ENCODE results near the gene CABCOCO1. TPM values are rescaled to one million over a fixed set of nuclear protein-coding genes. Genes with fewer than 3 reads are reported as not detected.

The CABCOCO1 gene
- total and polyA plus RNA-seq, 10 of the 15 experiments (the other 5 are each of a cell fraction or from before 2014, with no cell fraction given), result not detected

DNA sequence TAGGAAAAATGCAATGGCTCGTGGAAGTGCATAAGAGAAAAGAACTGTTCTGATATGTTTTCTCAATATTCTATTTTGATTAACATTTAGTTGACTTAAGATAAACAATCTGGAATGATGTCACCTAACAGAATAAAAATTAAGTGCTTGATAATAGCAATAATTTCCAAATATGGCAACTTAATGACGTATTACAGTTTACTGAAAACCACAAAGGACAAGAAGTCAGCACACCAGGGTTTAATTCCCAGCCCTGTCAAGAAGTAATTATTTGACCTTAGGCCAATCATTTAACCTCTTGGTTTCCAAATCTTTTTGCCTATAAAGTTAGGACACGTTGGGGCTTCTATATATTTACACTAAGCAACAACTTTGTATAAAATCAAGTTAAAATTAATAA is 95.7 kb downstream of the CABCOCO1 start (continued):
- TF ChIP-seq, protein P1, sequence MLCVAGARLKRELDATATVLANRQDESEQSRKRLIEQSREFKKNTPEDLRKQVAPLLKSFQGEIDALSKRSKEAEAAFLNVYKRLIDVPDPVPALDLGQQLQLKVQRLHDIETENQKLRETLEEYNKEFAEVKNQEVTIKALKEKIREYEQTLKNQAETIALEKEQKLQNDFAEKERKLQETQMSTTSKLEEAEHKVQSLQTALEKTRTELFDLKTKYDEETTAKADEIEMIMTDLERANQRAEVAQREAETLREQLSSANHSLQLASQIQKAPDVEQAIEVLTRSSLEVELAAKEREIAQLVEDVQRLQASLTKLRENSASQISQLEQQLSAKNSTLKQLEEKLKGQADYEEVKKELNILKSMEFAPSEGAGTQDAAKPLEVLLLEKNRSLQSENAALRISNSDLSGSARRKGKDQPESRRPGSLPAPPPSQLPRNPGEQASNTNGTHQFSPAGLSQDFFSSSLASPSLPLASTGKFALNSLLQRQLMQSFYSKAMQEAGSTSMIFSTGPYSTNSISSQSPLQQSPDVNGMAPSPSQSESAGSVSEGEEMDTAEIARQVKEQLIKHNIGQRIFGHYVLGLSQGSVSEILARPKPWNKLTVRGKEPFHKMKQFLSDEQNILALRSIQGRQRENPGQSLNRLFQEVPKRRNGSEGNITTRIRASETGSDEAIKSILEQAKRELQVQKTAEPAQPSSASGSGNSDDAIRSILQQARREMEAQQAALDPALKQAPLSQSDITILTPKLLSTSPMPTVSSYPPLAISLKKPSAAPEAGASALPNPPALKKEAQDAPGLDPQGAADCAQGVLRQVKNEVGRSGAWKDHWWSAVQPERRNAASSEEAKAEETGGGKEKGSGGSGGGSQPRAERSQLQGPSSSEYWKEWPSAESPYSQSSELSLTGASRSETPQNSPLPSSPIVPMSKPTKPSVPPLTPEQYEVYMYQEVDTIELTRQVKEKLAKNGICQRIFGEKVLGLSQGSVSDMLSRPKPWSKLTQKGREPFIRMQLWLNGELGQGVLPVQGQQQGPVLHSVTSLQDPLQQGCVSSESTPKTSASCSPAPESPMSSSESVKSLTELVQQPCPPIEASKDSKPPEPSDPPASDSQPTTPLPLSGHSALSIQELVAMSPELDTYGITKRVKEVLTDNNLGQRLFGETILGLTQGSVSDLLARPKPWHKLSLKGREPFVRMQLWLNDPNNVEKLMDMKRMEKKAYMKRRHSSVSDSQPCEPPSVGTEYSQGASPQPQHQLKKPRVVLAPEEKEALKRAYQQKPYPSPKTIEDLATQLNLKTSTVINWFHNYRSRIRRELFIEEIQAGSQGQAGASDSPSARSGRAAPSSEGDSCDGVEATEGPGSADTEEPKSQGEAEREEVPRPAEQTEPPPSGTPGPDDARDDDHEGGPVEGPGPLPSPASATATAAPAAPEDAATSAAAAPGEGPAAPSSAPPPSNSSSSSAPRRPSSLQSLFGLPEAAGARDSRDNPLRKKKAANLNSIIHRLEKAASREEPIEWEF (IDR thresholded peaks at IDR 0.05; ENCODE audit: insufficient replicate concordance, low read depth, low read length), result no peak
- TF ChIP-seq STAT3 (IDR thresholded peaks at IDR 0.05; ENCODE audit: low read depth, low read length) (no peak), HSF1 (IDR thresholded peaks at IDR 0.05; ENCODE audit: low read depth, low read length) (no peak), MTA3 (IDR thresholded peaks at IDR 0.05; ENCODE audit: borderline replicate concordance, low read length) (no peak), SMARCA5 (IDR thresholded peaks at IDR 0.05) (no peak)

- Histone ChIP-seq H3K4me1 (ENCODE audit: control insufficient read depth, insufficient read depth, low read length) (no peaks in the 10 kb centered on the region), H3K27ac (ENCODE audit: control insufficient read depth, insufficient read depth) (no peak overlapping the region), H2AFZ (ENCODE audit: control insufficient read depth, low read depth, low read length) (no peak overlapping the region), H3K4me2 (ENCODE audit: control insufficient read depth, insufficient read depth) (no peak overlapping the region), H3K9me3 (replicated peaks; ENCODE audit: control insufficient read depth, insufficient read depth, low read length) (no peaks in the 10 kb centered on the region), H3K79me2 (ENCODE audit: control insufficient read depth, insufficient read depth, low read length) (no peaks in the 10 kb centered on the region), H4K20me1 (ENCODE audit: control insufficient read depth, insufficient read depth) (no peaks in the 10 kb centered on the region), H3K9ac (ENCODE audit: control insufficient read depth, insufficient read depth, low read length) (no peak overlapping the region), H3K4me3 (no peak overlapping the region), H3K27me3 (replicated peaks in 1 of 2; ENCODE audit: control insufficient read depth in 2 of 2, insufficient read depth in 2 of 2, low read length in 1 of 2) (no peaks in the 10 kb centered on the region), H3K36me3 (ENCODE audit: control insufficient read depth in 2 of 2, insufficient read depth in 2 of 2, low read length in 1 of 2) (no peaks in the 10 kb centered on the region)
- RAD21 ChIA-PET (ENCODE audit: unreplicated experiment), result no interaction called here
- DNase-seq (ENCODE audit: low read depth, low spot score) (no peak), ATAC-seq (no peak), FAIRE-seq (no peak)
- intact Hi-C loops (cut with micrococcal nuclease; ENCODE audit: unreplicated experiment), result loop anchor here (10.0 kb wide), 1 partner anchor 275 kb away; no protein-coding TSS in a partner anchor
- BruUV-seq (replicated peaks), result no TSS peak
- in situ Hi-C loops (cut with MboI), result no loop called here
- CTCF ChIA-PET, result no interaction called here
- SMC1A ChIA-PET (ENCODE audit: uncharacterized antibody, unreplicated experiment), result interaction anchor here (0.6 kb wide), 1 partner anchor 143 kb away, joined by 3 read pairs; no protein-coding TSS in a partner anchor
- POLR2A ChIA-PET, result no interaction called here
- WGBS (ENCODE audit: insufficient coverage, insufficient replicate concordance, low lambda C conversion rate, missing lambda C conversion rate), result 85% methylated on average over 4 of the region's 4 CpGs
- TF ChIP-seq, protein P2, sequence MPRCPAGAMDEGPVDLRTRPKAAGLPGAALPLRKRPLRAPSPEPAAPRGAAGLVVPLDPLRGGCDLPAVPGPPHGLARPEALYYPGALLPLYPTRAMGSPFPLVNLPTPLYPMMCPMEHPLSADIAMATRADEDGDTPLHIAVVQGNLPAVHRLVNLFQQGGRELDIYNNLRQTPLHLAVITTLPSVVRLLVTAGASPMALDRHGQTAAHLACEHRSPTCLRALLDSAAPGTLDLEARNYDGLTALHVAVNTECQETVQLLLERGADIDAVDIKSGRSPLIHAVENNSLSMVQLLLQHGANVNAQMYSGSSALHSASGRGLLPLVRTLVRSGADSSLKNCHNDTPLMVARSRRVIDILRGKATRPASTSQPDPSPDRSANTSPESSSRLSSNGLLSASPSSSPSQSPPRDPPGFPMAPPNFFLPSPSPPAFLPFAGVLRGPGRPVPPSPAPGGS (IDR thresholded peaks at IDR 0.05; ENCODE audit: borderline replicate concordance, insufficient read depth, low read depth, low read length, poor library complexity, severe bottlenecking), result no peak
- TF ChIP-seq JUND (IDR thresholded peaks at IDR 0.05; ENCODE audit: low read depth, low read length), result no peak
- TF ChIP-seq, protein P3, sequence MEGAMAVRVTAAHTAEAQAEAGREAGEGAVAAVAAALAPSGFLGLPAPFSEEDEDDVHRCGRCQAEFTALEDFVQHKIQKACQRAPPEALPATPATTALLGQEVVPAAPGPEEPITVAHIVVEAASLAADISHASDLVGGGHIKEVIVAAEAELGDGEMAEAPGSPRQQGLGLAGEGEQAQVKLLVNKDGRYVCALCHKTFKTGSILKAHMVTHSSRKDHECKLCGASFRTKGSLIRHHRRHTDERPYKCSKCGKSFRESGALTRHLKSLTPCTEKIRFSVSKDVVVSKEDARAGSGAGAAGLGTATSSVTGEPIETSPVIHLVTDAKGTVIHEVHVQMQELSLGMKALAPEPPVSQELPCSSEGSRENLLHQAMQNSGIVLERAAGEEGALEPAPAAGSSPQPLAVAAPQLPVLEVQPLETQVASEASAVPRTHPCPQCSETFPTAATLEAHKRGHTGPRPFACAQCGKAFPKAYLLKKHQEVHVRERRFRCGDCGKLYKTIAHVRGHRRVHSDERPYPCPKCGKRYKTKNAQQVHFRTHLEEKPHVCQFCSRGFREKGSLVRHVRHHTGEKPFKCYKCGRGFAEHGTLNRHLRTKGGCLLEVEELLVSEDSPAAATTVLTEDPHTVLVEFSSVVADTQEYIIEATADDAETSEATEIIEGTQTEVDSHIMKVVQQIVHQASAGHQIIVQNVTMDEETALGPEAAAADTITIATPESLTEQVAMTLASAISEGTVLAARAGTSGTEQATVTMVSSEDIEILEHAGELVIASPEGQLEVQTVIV (IDR thresholded peaks at IDR 0.05; ENCODE audit: borderline replicate concordance, partially characterized antibody), result no peak
- no peak for TF ChIP-seq MXI1 (IDR thresholded peaks at IDR 0.05; ENCODE audit: low read depth, low read length)
- no peak for TF ChIP-seq SMARCA5 (IDR thresholded peaks at IDR 0.05)
- no peak for TF ChIP-seq TARDBP (IDR thresholded peaks at IDR 0.05; ENCODE audit: borderline replicate concordance)
Observed at GRCh38 chr10:61759751-61760150, 97.0 kb downstream of the CABCOCO1 start.
